Measurements from ENCODE around the gene KRTAP10-11.

KRTAP10-11 gene

DNA sequence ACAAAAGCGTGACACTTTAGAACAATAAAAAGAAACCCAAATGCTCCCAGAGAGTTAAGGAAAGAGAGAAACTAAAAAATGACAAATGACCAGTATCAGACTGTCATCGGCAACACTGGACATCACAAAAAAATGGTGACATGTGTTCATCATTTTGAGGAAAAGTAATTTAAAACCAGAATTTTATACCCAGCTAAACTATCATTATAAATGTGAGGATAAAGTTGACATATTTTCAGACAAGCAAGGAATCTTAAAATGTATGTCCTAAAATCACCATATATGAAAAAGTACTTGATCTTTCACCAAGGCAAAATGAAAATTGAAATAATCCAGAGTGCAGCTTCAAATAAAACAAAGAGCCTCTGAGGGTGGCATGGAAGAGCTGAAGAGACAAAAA, 1.3 kb upstream of the KRTAP10-11 start (continued):
- TF ChIP-seq BACH2 (CRISPR knock-in tag; IDR thresholded peaks at IDR 0.05; ENCODE audit: borderline replicate concordance) (no peak), ZNF565 (CRISPR knock-in tag; conservative IDR thresholded peaks at IDR 0.05; ENCODE audit: low read depth) (no peak), ZFP30 (CRISPR knock-in tag; IDR thresholded peaks at IDR 0.05) (no peak)
- TF ChIP-seq, protein P1, sequence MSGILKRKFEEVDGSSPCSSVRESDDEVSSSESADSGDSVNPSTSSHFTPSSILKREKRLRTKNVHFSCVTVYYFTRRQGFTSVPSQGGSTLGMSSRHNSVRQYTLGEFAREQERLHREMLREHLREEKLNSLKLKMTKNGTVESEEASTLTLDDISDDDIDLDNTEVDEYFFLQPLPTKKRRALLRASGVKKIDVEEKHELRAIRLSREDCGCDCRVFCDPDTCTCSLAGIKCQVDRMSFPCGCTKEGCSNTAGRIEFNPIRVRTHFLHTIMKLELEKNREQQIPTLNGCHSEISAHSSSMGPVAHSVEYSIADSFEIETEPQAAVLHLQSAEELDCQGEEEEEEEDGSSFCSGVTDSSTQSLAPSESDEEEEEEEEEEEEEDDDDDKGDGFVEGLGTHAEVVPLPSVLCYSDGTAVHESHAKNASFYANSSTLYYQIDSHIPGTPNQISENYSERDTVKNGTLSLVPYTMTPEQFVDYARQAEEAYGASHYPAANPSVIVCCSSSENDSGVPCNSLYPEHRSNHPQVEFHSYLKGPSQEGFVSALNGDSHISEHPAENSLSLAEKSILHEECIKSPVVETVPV (CRISPR knock-in tag; IDR thresholded peaks at IDR 0.05), result no peak
- TF ChIP-seq, protein P2, sequence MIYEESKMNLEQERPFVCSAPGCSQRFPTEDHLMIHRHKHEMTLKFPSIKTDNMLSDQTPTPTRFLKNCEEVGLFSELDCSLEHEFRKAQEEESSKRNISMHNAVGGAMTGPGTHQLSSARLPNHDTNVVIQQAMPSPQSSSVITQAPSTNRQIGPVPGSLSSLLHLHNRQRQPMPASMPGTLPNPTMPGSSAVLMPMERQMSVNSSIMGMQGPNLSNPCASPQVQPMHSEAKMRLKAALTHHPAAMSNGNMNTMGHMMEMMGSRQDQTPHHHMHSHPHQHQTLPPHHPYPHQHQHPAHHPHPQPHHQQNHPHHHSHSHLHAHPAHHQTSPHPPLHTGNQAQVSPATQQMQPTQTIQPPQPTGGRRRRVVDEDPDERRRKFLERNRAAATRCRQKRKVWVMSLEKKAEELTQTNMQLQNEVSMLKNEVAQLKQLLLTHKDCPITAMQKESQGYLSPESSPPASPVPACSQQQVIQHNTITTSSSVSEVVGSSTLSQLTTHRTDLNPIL (CRISPR knock-in tag; IDR thresholded peaks at IDR 0.05; ENCODE audit: low read depth), result no peak

DNA sequence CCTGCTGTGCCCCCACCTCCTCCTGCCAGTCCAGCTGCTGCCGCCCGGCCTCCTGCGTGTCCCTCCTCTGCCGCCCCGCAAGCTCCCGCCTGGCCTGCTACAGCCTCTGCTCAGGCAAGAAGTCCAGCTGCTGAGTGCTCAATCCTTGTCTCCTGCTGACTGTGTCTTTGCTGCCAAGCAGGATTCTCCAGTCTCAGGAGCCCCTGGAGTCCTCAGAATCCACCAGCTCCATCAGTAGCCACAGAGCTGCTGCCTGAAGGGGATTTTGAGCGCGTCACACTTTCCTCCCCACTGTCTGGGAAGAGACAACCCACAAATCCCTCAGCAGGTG, 973 bp downstream of the KRTAP10-11 start:
- ATAC-seq, result no peak; the same call in 2 of the 3 replicates
- TF ChIP-seq ZFP3 (CRISPR knock-in tag; IDR thresholded peaks at IDR 0.05) (no peak), TOX (CRISPR knock-in tag; IDR thresholded peaks at IDR 0.05; ENCODE audit: borderline replicate concordance) (no peak), CSDC2 (CRISPR knock-in tag; IDR thresholded peaks at IDR 0.05) (no peak), RARB (CRISPR knock-in tag; IDR thresholded peaks at IDR 0.05) (no peak), ZC3H10 (CRISPR knock-in tag; IDR thresholded peaks at IDR 0.05) (no peak), TCF4 (CRISPR knock-in tag; IDR thresholded peaks at IDR 0.05; ENCODE audit: borderline replicate concordance) (no peak), ZFP30 (CRISPR knock-in tag; IDR thresholded peaks at IDR 0.05) (no peak), ESRRG (CRISPR knock-in tag; IDR thresholded peaks at IDR 0.05) (no peak), ZNF70 (CRISPR knock-in tag; IDR thresholded peaks at IDR 0.05) (no peak), ISL1 (CRISPR knock-in tag; IDR thresholded peaks at IDR 0.05) (no peak), ZNF8 (CRISPR knock-in tag; IDR thresholded peaks at IDR 0.05) (no peak)
- TF ChIP-seq, protein P2 (CRISPR knock-in tag; IDR thresholded peaks at IDR 0.05; ENCODE audit: low read depth), result no peak
- TF ChIP-seq, protein P3, sequence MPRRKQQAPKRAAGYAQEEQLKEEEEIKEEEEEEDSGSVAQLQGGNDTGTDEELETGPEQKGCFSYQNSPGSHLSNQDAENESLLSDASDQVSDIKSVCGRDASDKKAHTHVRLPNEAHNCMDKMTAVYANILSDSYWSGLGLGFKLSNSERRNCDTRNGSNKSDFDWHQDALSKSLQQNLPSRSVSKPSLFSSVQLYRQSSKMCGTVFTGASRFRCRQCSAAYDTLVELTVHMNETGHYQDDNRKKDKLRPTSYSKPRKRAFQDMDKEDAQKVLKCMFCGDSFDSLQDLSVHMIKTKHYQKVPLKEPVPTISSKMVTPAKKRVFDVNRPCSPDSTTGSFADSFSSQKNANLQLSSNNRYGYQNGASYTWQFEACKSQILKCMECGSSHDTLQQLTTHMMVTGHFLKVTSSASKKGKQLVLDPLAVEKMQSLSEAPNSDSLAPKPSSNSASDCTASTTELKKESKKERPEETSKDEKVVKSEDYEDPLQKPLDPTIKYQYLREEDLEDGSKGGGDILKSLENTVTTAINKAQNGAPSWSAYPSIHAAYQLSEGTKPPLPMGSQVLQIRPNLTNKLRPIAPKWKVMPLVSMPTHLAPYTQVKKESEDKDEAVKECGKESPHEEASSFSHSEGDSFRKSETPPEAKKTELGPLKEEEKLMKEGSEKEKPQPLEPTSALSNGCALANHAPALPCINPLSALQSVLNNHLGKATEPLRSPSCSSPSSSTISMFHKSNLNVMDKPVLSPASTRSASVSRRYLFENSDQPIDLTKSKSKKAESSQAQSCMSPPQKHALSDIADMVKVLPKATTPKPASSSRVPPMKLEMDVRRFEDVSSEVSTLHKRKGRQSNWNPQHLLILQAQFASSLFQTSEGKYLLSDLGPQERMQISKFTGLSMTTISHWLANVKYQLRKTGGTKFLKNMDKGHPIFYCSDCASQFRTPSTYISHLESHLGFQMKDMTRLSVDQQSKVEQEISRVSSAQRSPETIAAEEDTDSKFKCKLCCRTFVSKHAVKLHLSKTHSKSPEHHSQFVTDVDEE (CRISPR knock-in tag; IDR thresholded peaks at IDR 0.05), result no peak

DNA sequence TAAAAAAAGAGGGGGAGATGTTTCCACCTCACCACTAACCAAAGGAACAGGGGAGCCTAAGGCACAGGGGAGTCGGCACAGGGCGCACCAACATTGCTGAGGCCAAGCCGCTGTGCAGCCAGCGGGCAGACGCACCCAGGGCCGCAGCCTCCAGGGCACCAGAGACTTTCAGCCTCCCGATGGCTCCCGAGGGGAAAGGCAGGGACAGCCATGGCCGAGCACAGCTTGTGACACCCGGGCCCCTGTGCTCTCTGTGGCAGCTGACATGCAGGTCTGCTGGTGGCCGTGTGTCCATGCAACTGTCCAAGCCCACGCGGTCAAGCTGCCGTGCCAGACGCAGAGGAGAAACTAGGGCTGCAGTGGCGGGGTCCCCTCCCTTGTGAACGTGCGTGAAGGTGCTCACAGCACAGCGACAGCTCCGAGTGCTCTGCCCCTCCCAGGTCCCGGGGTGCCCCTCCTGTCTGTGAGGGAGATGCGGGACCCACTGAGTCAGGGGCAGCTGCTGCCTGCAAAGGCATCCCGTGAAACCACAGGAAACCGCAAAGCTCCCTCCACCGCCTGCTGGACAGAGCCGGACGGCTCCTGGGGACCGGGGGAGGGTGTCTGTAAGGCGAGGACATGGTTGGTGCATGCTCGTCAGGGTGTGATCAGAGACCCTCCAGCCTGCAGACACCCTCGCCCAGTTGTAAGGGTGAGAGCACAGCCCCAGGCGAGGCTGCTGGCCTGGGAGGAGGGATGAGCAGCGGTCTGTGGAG, 2.5 kb downstream of the KRTAP10-11 start:
- TF ChIP-seq BACH2 (CRISPR knock-in tag; IDR thresholded peaks at IDR 0.05; ENCODE audit: borderline replicate concordance) (no peak), SNAI2 (CRISPR knock-in tag; IDR thresholded peaks at IDR 0.05) (no peak), ZFP3 (CRISPR knock-in tag; IDR thresholded peaks at IDR 0.05) (no peak), ZC3H10 (CRISPR knock-in tag; IDR thresholded peaks at IDR 0.05) (no peak), ISL1 (CRISPR knock-in tag; IDR thresholded peaks at IDR 0.05) (no peak), CSDC2 (CRISPR knock-in tag; IDR thresholded peaks at IDR 0.05) (no peak), OSR1 (CRISPR knock-in tag; IDR thresholded peaks at IDR 0.05) (no peak), ZNF565 (CRISPR knock-in tag; conservative IDR thresholded peaks at IDR 0.05; ENCODE audit: low read depth) (no peak), ZNF70 (CRISPR knock-in tag; IDR thresholded peaks at IDR 0.05) (no peak)
- TF ChIP-seq, protein P1 (CRISPR knock-in tag; IDR thresholded peaks at IDR 0.05), result no peak
- TF ChIP-seq, protein P3 (CRISPR knock-in tag; IDR thresholded peaks at IDR 0.05), result no peak
- no peak; the same call in 2 of the 3 replicates for ATAC-seq

All from SK-N-SH treated with all-trans-retinoic acid at 6 μM for 48 hours (cell line).